Measurements from ENCODE around the gene ME3.

GRCh38 chr11:86669424-86669823 is 3.0 kb downstream of the ME3 start:
- TF ChIP-seq SUZ12 (IDR thresholded peaks at IDR 0.05; ENCODE audit: extremely low read depth, insufficient read depth, insufficient read length) = no peak
- TF ChIP-seq YY1 (IDR thresholded peaks at IDR 0.05; ENCODE audit: insufficient read depth, insufficient read length) = no peak
